Aorta (tissue), 5 donors: ENCODE data around the gene KDM1A. TPM values are rescaled to one million over a fixed set of nuclear protein-coding genes. Genes with fewer than 3 reads are reported as not detected.
A peak's percentile ranks its signal among the peaks of the same experiment; 100 is the strongest.

Experiments
- ATAC-seq: fragments of 200-7000 bp; cut with Tn5 transposase; one replicate; pipeline ENCODE4 v1.9.1; 2022; ENCODE audit warnings: moderate library complexity; ENCODE audit not compliant: low FRiP score
- DNase-seq, 2 donors: peaks; one replicate each; pipeline ENCODE4 v3.0.0-alpha.2; 2020
- H3K27ac ChIP-seq, 2 donors: one replicate each; pipeline ENCODE4 v1.5.1; 2013; ENCODE audit warnings: low read length in 2 of 2, mild to moderate bottlenecking in 2 of 2, moderate library complexity in 2 of 2, control low read depth in 1 of 2, inconsistent platforms in 1 of 2, low read depth in 1 of 2
- H3K27me3 ChIP-seq, 2 donors: one replicate each; pipeline ENCODE4 v1.6.1; 2013; ENCODE audit warnings: control low read depth in 1 of 2, low read length in 1 of 2, mild to moderate bottlenecking in 1 of 2, moderate library complexity in 1 of 2; ENCODE audit not compliant: insufficient read depth in 2 of 2, control insufficient read depth in 1 of 2
- H3K36me3 ChIP-seq, 2 donors: one replicate each; pipeline ENCODE4 v1.6.1; 2013; ENCODE audit warnings: control low read depth in 1 of 2, low read length in 1 of 2, mild to moderate bottlenecking in 1 of 2; ENCODE audit not compliant: insufficient read depth in 2 of 2, control insufficient read depth in 1 of 2
- H3K4me1 ChIP-seq, 2 donors: one replicate each; pipeline ENCODE4 v1.6.1; 2013; ENCODE audit warnings: low read length in 2 of 2, control low read depth in 1 of 2, mild to moderate bottlenecking in 1 of 2, moderate library complexity in 1 of 2; ENCODE audit not compliant: insufficient read depth in 2 of 2, control insufficient read depth in 1 of 2
- H3K4me3 ChIP-seq, 2 donors: one replicate each; pipeline ENCODE4 v1.5.1; 2013; ENCODE audit warnings: low read length in 2 of 2, control low read depth in 1 of 2, mild to moderate bottlenecking in 1 of 2
- H3K9me3 ChIP-seq: one replicate; pipeline ENCODE4 v1.6.1; 2013; ENCODE audit warnings: mild to moderate bottlenecking, low read length; ENCODE audit not compliant: control insufficient read depth
- WGBS, 2 donors: extraction: QIAGEN DNeasy Blood & Tissue Kit; methylation state at CpG; one replicate each; pipeline ENCODE4 v1.1.7; 2013; 5-methylcytosine and 5-hydroxymethylcytosine counted together
- intact Hi-C, 2 donors: fragments of 100-400 bp; cut with DNase I; formaldehyde crosslinking; loops; one replicate each; pipeline versions ENCODE4 v1.14.2 to v1.15.0; 2022
- microRNA-seq, 2 donors: library from miRNA; unstranded; fragments of <30 nt; microRNA quantifications; one replicate each; pipeline ENCODE4 v1.2.0, GENCODE V29; 2020
- polyA plus RNA-seq, 2 donors: library from polyadenylated mRNA; stranded (reverse); fragments of 200-250 nt; gene quantifications; one replicate each; pipeline ENCODE4 v1.2.3, GENCODE V29; 2013
- total RNA-seq, 2 donors: library from RNA; stranded (reverse); fragmentation: NEBNext Ultra II Directional; extraction: Animal tissue kit (Norgen Biotek cat#: 25700); gene quantifications; one replicate each; pipeline ENCODE4 v1.2.1, GENCODE V29; 2021
- donor health status: healthy with polysubstance abuse.
- donor health status: Bipolar disorder and iron deficiency.
- donor health status: DM: no; HTN: no; CAD: no.
- donor health status: DM: no; HTN: no; CAD: no.
- donor health status: DM: yes; HTN: yes; CAD: no.

KDM1A gene
- total and polyA plus RNA-seq, 4 donors = 9.4 to 40.4 (median 29.6) TPM

GRCh38 chr1:23123528-23123927 is 104.3 kb downstream of the KDM1A start:
- ATAC-seq (no peak), DNase-seq (no peak)
- intact Hi-C loops = loop anchor here in 1 of 2 donors (2.0 kb wide), 1 partner anchor 43 kb away; no protein-coding TSS in a partner anchor
- H3K4me3 ChIP-seq = no peak overlapping the region
- no peaks in the 10 kb centered on the region for H3K36me3 ChIP-seq
- no peaks in the 10 kb centered on the region for H3K9me3 ChIP-seq
- no peak overlapping the region for H3K27ac ChIP-seq
- H3K4me1 ChIP-seq = peaks cover 2 to 4% of the 10 kb centered on the region in 2 donors
- H3K27me3 ChIP-seq = no peaks in the 10 kb centered on the region

GRCh38 chr1:23124259-23125026 is 105.2 kb downstream of the KDM1A start:
- 57 to 60% methylated on average over 4 of the region's 4 CpGs for WGBS, 2 donors

GRCh38 chr1:23125489-23125888 is 106.2 kb downstream of the KDM1A start:
- Histone ChIP-seq H3K4me3 (no peak overlapping the region), H3K4me1 (peaks cover 2 to 4% of the 10 kb centered on the region in 2 donors), H3K27ac (no peak overlapping the region), H3K9me3 (no peaks in the 10 kb centered on the region), H3K36me3 (no peaks in the 10 kb centered on the region), H3K27me3 (no peaks in the 10 kb centered on the region)
- ATAC-seq (no peak), DNase-seq (no peak)
- WGBS, 2 donors = 89 to 92% methylated on average over 4 of the region's 4 CpGs
- intact Hi-C loops = no loop called here

More at GRCh38 chr1:23124259-23125026, 105.2 kb downstream of the KDM1A start:
- Histone ChIP-seq H3K27me3 (no peaks in the 10 kb centered on the region), H3K27ac (peak overlapping the region in 1 of 2 donors; percentile 44), H3K4me3 (no peak overlapping the region), H3K9me3 (no peaks in the 10 kb centered on the region), H3K36me3 (no peaks in the 10 kb centered on the region), H3K4me1 (peaks cover 2 to 4% of the 10 kb centered on the region in 2 donors)
- DNase-seq (no peak), ATAC-seq (no peak)
- intact Hi-C loops = no loop called here

- no peaks in the 10 kb centered on the region for H3K9me3 ChIP-seq
- ATAC-seq (no peak), DNase-seq (no peak)
- peaks cover 2 to 4% of the 10 kb centered on the region in 2 donors for H3K4me1 ChIP-seq
- WGBS, 2 donors = 42 to 46% methylated on average over 1 of the region's 1 CpG
- H3K27ac ChIP-seq = no peak overlapping the region
- no peak overlapping the region for H3K4me3 ChIP-seq
- intact Hi-C loops = no loop called here
- H3K27me3 ChIP-seq = no peaks in the 10 kb centered on the region
- no peaks in the 10 kb centered on the region for H3K36me3 ChIP-seq
These were observed 106.9 kb downstream of the KDM1A start for GRCh38 chr1:23126200-23126599.

- ATAC-seq (no peak), DNase-seq (no peak)
- Histone ChIP-seq H3K4me3 (no peak overlapping the region), H3K27ac (no peak overlapping the region), H3K9me3 (no peaks in the 10 kb centered on the region), H3K36me3 (no peaks in the 10 kb centered on the region), H3K27me3 (no peaks in the 10 kb centered on the region), H3K4me1 (peaks cover 2 to 4% of the 10 kb centered on the region in 2 donors)
- WGBS, 2 donors = 15 to 29% methylated on average over 3 of the region's 3 CpGs
- intact Hi-C loops = no loop called here
These were observed 107.5 kb downstream of the KDM1A start for GRCh38 chr1:23126801-23127200.

DNA sequence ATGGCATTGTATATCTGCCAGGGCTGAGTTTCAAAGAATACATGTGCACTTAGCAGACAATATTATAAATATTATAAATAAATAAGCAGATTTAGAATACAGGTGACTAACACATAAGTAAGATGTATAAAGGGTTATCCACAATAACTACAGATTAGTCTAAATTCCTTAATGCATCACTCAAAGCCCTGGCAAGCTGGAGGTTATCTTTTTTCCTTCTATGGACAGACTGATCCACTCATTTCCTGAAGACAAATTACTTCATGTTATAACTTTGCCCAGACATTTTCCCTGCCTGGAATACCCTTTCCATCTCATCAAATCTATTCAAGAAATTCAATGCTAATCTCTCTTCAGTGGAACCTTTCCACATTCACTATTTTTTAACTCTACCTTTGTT is 110.6 kb downstream of the KDM1A start:
- Histone ChIP-seq H3K27me3 (no peaks in the 10 kb centered on the region), H3K36me3 (no peaks in the 10 kb centered on the region), H3K9me3 (no peaks in the 10 kb centered on the region), H3K4me3 (no peak overlapping the region), H3K4me1 (no peaks in the 10 kb centered on the region), H3K27ac (no peak overlapping the region)
- DNase-seq (no peak), ATAC-seq (no peak)
- intact Hi-C loops = no loop called here

DNA sequence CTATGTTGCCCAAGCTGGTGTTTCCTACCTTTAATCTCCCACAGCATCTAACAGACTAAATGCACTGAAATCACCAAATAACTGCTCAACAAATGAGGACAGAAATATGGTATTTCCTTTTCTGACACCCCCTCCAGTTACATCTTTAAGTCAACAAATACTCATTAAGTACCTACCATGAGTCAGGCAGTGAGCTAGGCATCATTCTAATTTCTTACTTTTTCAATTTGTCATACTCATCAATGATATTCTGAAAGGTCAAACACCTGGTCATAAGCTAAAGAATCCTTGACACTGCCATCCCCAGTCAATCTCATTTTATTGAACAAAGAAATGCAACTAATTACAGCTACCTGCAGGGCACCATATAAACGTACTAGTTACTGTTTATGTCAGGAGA is 112.8 kb downstream of the KDM1A start:
- intact Hi-C loops = no loop called here
- Histone ChIP-seq H3K27me3 (no peaks in the 10 kb centered on the region), H3K27ac (no peak overlapping the region), H3K4me1 (no peaks in the 10 kb centered on the region), H3K9me3 (no peaks in the 10 kb centered on the region), H3K4me3 (no peak overlapping the region), H3K36me3 (no peaks in the 10 kb centered on the region)
- DNase-seq (no peak), ATAC-seq (no peak)
- 70 to 82% methylated on average over 1 of the region's 1 CpG for WGBS, 2 donors

Small RNA genes within 50 kb of the gene (microRNA-seq; reads per million reads assigned to microRNA genes)
- gene MIR3115 (0 reads per million in 2 donors), gene MIR4419A (0 reads per million in 2 donors)

Other genes with a start within 250 kb of the KDM1A start
- not detected for gene LACTBL1, start 46.6 kb upstream of the KDM1A start, total RNA-seq
- gene LACTBL1, start 46.6 kb upstream of the KDM1A start, polyA plus RNA-seq = not detected
- gene TEX46, start 3.6 kb upstream of the KDM1A start, total RNA-seq = not detected
- gene TEX46, start 3.6 kb upstream of the KDM1A start, polyA plus RNA-seq = not detected
- 10 to 100 TPM; 40.5 to 42.1 TPM for gene LUZP1, start 149.4 kb downstream of the KDM1A start, total RNA-seq
- gene LUZP1, start 149.4 kb downstream of the KDM1A start, polyA plus RNA-seq = 1 to 10 TPM; 5.9 to 6.9 TPM
- gene HTR1D, start 198.0 kb downstream of the KDM1A start, total RNA-seq = not detected
- gene HTR1D, start 198.0 kb downstream of the KDM1A start, polyA plus RNA-seq = 1 to 10 TPM in 1 of 2 donors, under 1 TPM in 1; 0.05 to 1.3 TPM